ENCODE measurements around the gene PACSIN1.
A peak's percentile ranks its signal among the peaks of the same experiment; 100 is the strongest.
"Not testable (repeated sequence)": the region's sequence is repeated elsewhere in the genome, so short reads cannot be mapped to it uniquely, and the experiment has no call there.

Gene PACSIN1

GRCh38 chr6:34486886-34487285 is 21.0 kb downstream of the PACSIN1 start:
- DNase-seq: not testable (repeated sequence)

- no peak for DNase-seq
Observed at GRCh38 chr6:34487536-34487935, 21.7 kb downstream of the PACSIN1 start.

- DNase-seq: no peak
Observed at GRCh38 chr6:34489207-34489805, 23.4 kb downstream of the PACSIN1 start.

- DNase-seq: no peak
Observed at GRCh38 chr6:34490390-34491090, 24.7 kb downstream of the PACSIN1 start.

GRCh38 chr6:34491091-34491430 is 25.2 kb downstream of the PACSIN1 start:
- DNase-seq: peak; percentile 7

- DNase-seq: no peak
Observed at GRCh38 chr6:34493344-34493743, 27.5 kb downstream of the PACSIN1 start.

- no peak for DNase-seq
Observed at GRCh38 chr6:34494973-34495372, 29.1 kb downstream of the PACSIN1 start.

- DNase-seq: no peak
Observed at GRCh38 chr6:34496103-34496685, 30.3 kb downstream of the PACSIN1 start.

- DNase-seq: no peak
Observed at GRCh38 chr6:34497411-34497810, 31.5 kb downstream of the PACSIN1 start.

- no peak for DNase-seq
Observed at GRCh38 chr6:34506718-34507117, 40.8 kb downstream of the PACSIN1 start.

GRCh38 chr6:34508425-34508824 is 42.5 kb downstream of the PACSIN1 start:
- no peak for DNase-seq

GRCh38 chr6:34509782-34510181 is 43.9 kb downstream of the PACSIN1 start:
- no peak for DNase-seq

GRCh38 chr6:34510299-34510698 is 44.4 kb downstream of the PACSIN1 start:
- no peak for DNase-seq

GRCh38 chr6:34511214-34511914 is 45.5 kb downstream of the PACSIN1 start:
- DNase-seq: no peak

GRCh38 chr6:34511915-34512737 is 46.2 kb downstream of the PACSIN1 start:
- DNase-seq: no peak

- DNase-seq: no peak
Observed at GRCh38 chr6:34512738-34513115, 46.9 kb downstream of the PACSIN1 start.

GRCh38 chr6:34513646-34514045 is 47.8 kb downstream of the PACSIN1 start:
- no peak for DNase-seq

- no peak for DNase-seq
Observed at GRCh38 chr6:34514112-34514511, 48.2 kb downstream of the PACSIN1 start.

GRCh38 chr6:34514593-34515472 is 49.0 kb downstream of the PACSIN1 start:
- DNase-seq: no peak

- DNase-seq: no peak
Observed at GRCh38 chr6:34515473-34516387, 49.9 kb downstream of the PACSIN1 start.

All from GDM1 (cell line).